ENCODE measurements around the gene CHCT1.

- TF ChIP-seq POLR2AphosphoS5 (IDR thresholded peaks at IDR 0.05; ENCODE audit: low read depth, low read length): no peak
- TF ChIP-seq, protein P1, sequence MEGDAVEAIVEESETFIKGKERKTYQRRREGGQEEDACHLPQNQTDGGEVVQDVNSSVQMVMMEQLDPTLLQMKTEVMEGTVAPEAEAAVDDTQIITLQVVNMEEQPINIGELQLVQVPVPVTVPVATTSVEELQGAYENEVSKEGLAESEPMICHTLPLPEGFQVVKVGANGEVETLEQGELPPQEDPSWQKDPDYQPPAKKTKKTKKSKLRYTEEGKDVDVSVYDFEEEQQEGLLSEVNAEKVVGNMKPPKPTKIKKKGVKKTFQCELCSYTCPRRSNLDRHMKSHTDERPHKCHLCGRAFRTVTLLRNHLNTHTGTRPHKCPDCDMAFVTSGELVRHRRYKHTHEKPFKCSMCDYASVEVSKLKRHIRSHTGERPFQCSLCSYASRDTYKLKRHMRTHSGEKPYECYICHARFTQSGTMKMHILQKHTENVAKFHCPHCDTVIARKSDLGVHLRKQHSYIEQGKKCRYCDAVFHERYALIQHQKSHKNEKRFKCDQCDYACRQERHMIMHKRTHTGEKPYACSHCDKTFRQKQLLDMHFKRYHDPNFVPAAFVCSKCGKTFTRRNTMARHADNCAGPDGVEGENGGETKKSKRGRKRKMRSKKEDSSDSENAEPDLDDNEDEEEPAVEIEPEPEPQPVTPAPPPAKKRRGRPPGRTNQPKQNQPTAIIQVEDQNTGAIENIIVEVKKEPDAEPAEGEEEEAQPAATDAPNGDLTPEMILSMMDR (IDR thresholded peaks at IDR 0.05): no peak
- TF ChIP-seq SMC3 (IDR thresholded peaks at IDR 0.05; ENCODE audit: low read depth, low read length): no peak
- no peak for TF ChIP-seq RAD21 (IDR thresholded peaks at IDR 0.05; ENCODE audit: low read length)
- no peak for TF ChIP-seq EZH2phosphoT487 (IDR thresholded peaks at IDR 0.05; ENCODE audit: borderline replicate concordance, low read depth)
- no peak for TF ChIP-seq FOXJ3 (CRISPR knock-in tag; IDR thresholded peaks at IDR 0.05)
- TF ChIP-seq NRF1 (IDR thresholded peaks at IDR 0.05; ENCODE audit: low read depth, low read length): no peak
- no peak for TF ChIP-seq PBX3 (IDR thresholded peaks at IDR 0.05)
- TF ChIP-seq TEAD4 (IDR thresholded peaks at IDR 0.05; ENCODE audit: borderline replicate concordance, insufficient read depth): no peak
- TF ChIP-seq EP300 (IDR thresholded peaks at IDR 0.05; ENCODE audit: borderline replicate concordance in 1 of 2, low read depth in 1 of 2, low read length in 1 of 2): no peak
- TF ChIP-seq YY1 (IDR thresholded peaks at IDR 0.05; ENCODE audit: low read depth): no peak
- no peak for TF ChIP-seq GATA2 (CRISPR knock-in tag; IDR thresholded peaks at IDR 0.05)
- TF ChIP-seq USF2 (IDR thresholded peaks at IDR 0.05; ENCODE audit: borderline replicate concordance, low read depth, low read length): no peak
- TF ChIP-seq, protein P2, sequence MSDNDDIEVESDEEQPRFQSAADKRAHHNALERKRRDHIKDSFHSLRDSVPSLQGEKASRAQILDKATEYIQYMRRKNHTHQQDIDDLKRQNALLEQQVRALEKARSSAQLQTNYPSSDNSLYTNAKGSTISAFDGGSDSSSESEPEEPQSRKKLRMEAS (IDR thresholded peaks at IDR 0.05; ENCODE audit: low read depth): no peak
Measured at GRCh38 chr17:60403962-60404361, 18.3 kb upstream of the CHCT1 start.
